HG03060 (cell line): ENCODE data around the gene VIPR2.

ENCODE experiments used
- ATAC-seq: cut with Tn5 transposase; IDR thresholded peaks from one replicate; pipeline ENCODE4 v1.9.1; 2021; ENCODE audit warnings: low read depth, moderate number of reproducible peaks; ENCODE audit not compliant: unreplicated experiment

Gene VIPR2

DNA sequence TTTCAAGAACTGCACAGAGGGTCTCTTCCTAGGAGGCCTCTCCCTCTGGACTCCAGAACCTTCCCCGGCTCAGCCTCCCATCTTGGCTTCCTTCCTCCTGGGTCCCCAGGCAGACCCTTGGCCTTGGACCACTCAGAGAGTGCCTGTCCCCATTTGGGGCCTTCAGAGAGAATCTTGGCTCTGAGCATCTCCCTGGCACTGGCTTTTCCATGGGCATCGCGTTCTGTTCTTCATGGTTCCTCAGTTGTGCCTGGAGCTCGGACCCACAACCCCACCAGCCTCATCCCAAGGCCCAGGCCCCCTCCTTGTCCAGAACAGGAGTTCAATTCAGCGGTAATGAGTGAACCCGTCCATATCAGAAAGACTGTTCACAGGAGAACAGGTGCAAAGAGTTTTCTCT, 73.4 kb downstream of the VIPR2 start:
- no peak for ATAC-seq

GRCh38 chr7:159070431-159071148, 74.1 kb downstream of the VIPR2 start:
- no peak for ATAC-seq

DNA sequence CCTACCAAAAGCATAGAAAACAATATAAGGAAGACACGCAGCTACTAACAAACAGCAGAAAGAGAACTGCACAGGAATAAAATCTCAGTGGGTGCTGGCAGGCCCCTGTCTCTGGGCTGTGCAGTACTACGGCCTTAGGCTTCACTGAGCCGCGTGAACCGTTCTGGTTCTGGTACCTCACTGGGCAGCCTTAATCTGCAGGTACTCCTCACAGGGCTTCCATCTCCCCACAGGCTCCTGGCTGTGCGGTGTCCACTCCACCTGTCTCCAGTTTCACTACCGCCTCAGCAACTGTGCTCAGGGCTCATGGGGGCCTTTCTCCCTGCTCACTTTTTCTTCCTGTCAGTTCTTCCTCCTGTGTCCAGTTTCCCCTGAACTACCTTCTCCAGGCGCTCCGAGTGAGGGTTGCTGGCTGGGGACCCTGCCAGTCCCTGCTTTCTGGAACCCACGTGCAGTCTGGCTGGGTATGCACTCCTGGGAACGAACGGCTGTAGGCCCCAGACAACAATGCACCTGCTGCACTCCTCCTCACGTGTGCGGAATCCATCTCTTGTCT, 75.7 kb downstream of the VIPR2 start:
- no peak for ATAC-seq

DNA sequence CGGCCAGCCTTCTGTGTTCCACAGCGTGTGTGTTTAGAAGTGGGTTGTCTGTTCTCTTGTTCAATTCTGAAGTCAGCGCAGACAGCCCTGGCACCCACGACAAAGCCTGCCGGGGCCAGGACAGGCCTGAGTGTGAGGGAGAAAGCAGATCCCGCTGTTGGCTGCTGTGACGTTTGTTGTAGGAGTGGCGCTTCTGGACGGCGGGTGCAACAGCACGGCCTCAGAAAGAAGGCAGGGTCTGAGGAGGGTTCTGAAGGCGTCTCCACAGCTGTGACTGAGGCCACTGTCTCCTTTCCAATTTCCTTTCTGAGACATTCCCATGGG, 76.2 kb downstream of the VIPR2 start:
- ATAC-seq, result no peak

- ATAC-seq, result no peak
Observed at GRCh38 chr7:159067576-159068487, 76.8 kb downstream of the VIPR2 start.

- no peak for ATAC-seq
Observed at GRCh38 chr7:159066816-159067575, 77.7 kb downstream of the VIPR2 start.

DNA sequence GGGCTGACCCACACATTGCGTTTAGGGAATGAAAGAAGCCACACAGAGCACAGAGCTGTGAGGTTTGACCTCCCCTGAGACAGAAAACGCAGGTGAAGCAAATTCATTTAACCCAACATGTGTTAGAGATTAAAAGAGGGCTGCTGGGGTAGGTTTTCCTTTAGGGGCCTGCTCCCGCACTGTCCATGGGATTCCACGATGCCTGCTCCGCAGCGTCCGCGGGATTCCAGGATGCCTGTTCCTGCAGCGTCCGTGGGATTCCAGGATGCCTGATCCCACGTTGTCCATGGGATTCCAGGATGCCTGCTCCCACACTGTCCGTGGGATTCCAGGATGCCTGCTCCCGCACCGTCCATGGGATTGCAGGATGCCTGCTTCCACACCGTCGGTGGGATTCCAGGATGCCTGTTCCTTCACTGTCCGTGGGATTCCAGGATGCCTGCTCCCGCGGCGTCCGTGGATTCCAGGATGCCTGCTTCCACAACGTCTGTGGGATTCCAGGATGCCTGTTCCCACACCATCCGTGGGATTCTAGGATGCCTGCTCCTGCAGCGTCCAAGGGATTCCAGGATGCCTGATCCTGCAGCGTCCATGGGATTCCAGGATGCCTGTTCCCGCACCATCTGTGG, 78.7 kb downstream of the VIPR2 start:
- no peak for ATAC-seq

GRCh38 chr7:159064816-159065510, 79.7 kb downstream of the VIPR2 start:
- ATAC-seq, result no peak

- ATAC-seq, result no peak
Observed at GRCh38 chr7:159064121-159064815, 80.4 kb downstream of the VIPR2 start.

- no peak for ATAC-seq
Observed at GRCh38 chr7:159063046-159063840, 81.4 kb downstream of the VIPR2 start.

- no peak for ATAC-seq
Observed at GRCh38 chr7:159062569-159062968, 82.1 kb downstream of the VIPR2 start.

- ATAC-seq, result no peak
Observed at GRCh38 chr7:159061674-159062212, 82.9 kb downstream of the VIPR2 start.

DNA sequence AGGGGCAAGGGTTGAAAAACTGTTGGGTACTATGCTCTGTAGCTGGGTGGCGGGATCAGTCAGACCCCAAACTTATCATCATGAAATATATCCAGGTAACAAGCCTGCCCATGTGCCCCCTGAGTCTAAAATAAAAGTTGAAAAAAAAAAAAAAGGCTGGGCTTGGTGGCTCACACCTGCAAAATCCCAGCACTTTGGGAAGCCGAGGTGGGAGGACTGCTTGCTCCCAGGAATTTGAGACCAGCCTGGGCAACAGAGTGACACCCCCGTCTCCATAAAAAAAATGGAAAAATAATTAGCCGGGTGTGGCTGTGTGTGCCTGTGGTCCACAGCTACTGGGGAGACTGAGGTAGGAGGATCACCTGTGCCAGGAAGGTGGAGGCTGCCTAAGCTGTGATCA, 83.5 kb downstream of the VIPR2 start:
- ATAC-seq, result no peak

GRCh38 chr7:159060440-159060839, 84.2 kb downstream of the VIPR2 start:
- no peak for ATAC-seq

GRCh38 chr7:159059629-159060028, 85.0 kb downstream of the VIPR2 start:
- ATAC-seq, result no peak

DNA sequence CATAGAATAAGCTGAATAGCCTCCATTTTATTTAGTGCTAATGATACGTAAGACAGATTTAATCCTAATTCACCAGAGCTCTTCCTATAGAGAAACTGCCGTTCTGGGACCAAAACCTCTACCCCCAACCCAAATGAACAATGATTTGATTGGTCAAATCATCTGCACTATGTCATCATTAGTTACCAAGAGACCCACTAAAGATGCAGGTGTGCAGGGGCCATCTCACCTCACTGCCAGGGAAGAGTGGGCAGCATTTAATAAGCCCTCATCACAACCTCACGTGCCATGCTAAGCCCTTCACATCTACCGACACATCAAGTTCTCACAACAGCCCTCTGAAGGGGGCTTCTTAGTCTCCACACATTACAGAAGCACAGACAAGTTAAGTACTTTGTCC, 87.0 kb downstream of the VIPR2 start:
- no peak for ATAC-seq

DNA sequence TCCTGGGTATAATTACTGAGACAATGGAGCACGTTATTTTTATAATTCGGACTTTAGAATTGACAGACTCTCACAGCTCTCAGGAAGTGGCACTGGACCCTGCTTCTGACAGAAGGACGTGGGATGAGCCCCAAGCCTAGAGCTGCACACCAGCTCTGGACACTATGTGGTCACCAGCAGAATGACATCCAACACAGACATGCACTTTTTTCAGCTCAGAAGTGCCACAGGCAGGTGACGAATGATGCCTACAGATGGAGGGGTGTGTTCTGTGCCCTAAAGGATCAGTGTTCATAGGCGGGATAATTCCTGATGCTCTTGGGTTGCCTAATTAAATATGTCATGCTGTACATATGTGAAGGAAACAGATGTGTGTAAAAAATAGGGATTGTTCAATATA, 87.9 kb downstream of the VIPR2 start:
- no peak for ATAC-seq

- ATAC-seq, result no peak
Observed at GRCh38 chr7:159051916-159052315, 92.8 kb downstream of the VIPR2 start.
